ENCODE data around the gene PPP2R5E. TPM values are rescaled to one million over a fixed set of nuclear protein-coding genes. Genes with fewer than 3 reads are reported as not detected.

The PPP2R5E gene
- total RNA-seq, 2 experiments from 2014 or later: 12.5 to 47.8 TPM

DNA sequence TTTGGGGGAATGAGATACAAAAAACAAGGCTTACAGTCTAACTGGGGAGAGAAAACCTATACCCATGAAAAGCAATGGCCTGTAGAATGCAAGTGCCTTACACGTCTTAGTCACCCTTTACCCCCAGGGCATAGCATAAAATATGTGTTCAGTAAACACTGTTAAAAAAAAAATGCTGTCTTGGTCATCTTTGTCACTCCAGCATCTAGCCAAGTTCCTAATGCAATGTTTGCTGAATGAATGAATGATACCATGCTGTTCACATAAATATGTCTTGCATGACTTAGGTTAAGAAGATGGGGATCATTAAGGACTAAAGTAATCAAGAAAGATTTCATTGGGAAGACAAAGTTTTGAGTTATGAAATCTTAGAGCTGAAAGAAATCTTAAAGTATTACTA, 38.5 kb downstream of the PPP2R5E start:
- intact Hi-C loops (cut with micrococcal nuclease; ENCODE audit: unreplicated experiment): no loop called here
- Histone ChIP-seq H2AFZ (ENCODE audit: low read length) (no peak overlapping the region), H3K9me2 (ENCODE audit: insufficient read depth, low read length) (no peaks in the 10 kb centered on the region), H3K36me3 (ENCODE audit: insufficient read depth, low read length) (peaks cover 19% of the 10 kb centered on the region), H3K27ac (ENCODE audit: low read depth, low read length, poor library complexity, severe bottlenecking) (no peak overlapping the region), H3K9me3 (ENCODE audit: low read length) (no peaks in the 10 kb centered on the region), H3K4me1 (ENCODE audit: insufficient read depth, low read length, poor library complexity, severe bottlenecking) (no peaks in the 10 kb centered on the region), H3K79me2 (ENCODE audit: insufficient read depth, low read depth, low read length) (peaks cover 20% of the 10 kb centered on the region; the same call in 1 of the 2 replicates), H3K4me2 (ENCODE audit: low read length) (no peak overlapping the region), H4K20me1 (ENCODE audit: insufficient read depth, low read length) (no peaks in the 10 kb centered on the region), H3K4me3 (ENCODE audit: low read depth, low read length, poor library complexity, severe bottlenecking) (no peak overlapping the region)
- no TSS peak for BruUV-seq (replicated peaks)
- ChIA-PET CTCF (ENCODE audit: unreplicated experiment) (no interaction called here), POLR2A (interaction anchor here (0.6 to 1.1 kb wide), 2 partner anchors 11 to 73 kb away, joined by 3 to 4 read pairs; no protein-coding TSS in a partner anchor)
- TF ChIP-seq, protein P1, sequence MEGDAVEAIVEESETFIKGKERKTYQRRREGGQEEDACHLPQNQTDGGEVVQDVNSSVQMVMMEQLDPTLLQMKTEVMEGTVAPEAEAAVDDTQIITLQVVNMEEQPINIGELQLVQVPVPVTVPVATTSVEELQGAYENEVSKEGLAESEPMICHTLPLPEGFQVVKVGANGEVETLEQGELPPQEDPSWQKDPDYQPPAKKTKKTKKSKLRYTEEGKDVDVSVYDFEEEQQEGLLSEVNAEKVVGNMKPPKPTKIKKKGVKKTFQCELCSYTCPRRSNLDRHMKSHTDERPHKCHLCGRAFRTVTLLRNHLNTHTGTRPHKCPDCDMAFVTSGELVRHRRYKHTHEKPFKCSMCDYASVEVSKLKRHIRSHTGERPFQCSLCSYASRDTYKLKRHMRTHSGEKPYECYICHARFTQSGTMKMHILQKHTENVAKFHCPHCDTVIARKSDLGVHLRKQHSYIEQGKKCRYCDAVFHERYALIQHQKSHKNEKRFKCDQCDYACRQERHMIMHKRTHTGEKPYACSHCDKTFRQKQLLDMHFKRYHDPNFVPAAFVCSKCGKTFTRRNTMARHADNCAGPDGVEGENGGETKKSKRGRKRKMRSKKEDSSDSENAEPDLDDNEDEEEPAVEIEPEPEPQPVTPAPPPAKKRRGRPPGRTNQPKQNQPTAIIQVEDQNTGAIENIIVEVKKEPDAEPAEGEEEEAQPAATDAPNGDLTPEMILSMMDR (conservative IDR thresholded peaks at IDR 0.05; ENCODE audit: low read length): no peak
- no peak for TF ChIP-seq EZH2phosphoT487 (IDR thresholded peaks at IDR 0.05; ENCODE audit: borderline replicate concordance, low read depth, low read length)
- DNase-seq (ENCODE audit: low spot score): no peak

DNA sequence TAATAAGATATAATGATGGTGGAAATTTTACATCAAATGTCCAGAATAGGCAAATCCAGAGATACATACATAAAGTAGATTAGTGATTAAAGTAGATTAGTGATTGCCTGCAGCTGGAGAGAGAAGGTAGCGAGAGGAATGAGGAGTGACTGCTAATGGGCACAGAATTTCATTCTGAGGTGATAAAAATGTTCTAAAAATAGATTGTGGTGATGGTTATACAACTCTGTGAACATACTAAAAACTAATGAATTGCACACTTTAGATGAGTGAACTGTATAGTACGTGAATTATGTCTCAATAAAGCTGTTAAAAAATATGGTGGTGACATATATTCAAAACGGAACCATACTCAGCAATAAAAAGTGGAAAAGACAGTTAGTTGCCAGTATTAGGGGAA, 41.7 kb downstream of the PPP2R5E start:
- no peak for DNase-seq (ENCODE audit: low spot score)
- no peaks in the 10 kb centered on the region for H3K9me3 ChIP-seq (ENCODE audit: low read length)
- peaks cover 26% of the 10 kb centered on the region; the same call in 1 of the 2 replicates for H3K79me2 ChIP-seq (ENCODE audit: insufficient read depth, low read depth, low read length)
- ChIA-PET POLR2A (interaction anchor here (0.7 kb wide), 1 partner anchor 10 kb away, joined by 3 read pairs; no protein-coding TSS in a partner anchor), CTCF (ENCODE audit: unreplicated experiment) (no interaction called here)
- no peaks in the 10 kb centered on the region for H4K20me1 ChIP-seq (ENCODE audit: insufficient read depth, low read length)
- H3K36me3 ChIP-seq (ENCODE audit: insufficient read depth, low read length): no peaks in the 10 kb centered on the region; the same call in 1 of the 2 replicates
- TF ChIP-seq, protein P1 (conservative IDR thresholded peaks at IDR 0.05; ENCODE audit: low read length): no peak
- no peak for TF ChIP-seq EZH2phosphoT487 (IDR thresholded peaks at IDR 0.05; ENCODE audit: borderline replicate concordance, low read depth, low read length)
- H3K4me1 ChIP-seq (ENCODE audit: insufficient read depth, low read length, poor library complexity, severe bottlenecking): no peaks in the 10 kb centered on the region
- no peak overlapping the region for H3K4me3 ChIP-seq (ENCODE audit: low read depth, low read length, poor library complexity, severe bottlenecking)
- H3K4me2 ChIP-seq (ENCODE audit: low read length): no peak overlapping the region
- no peak overlapping the region for H3K27ac ChIP-seq (ENCODE audit: low read depth, low read length, poor library complexity, severe bottlenecking)
- H2AFZ ChIP-seq (ENCODE audit: low read length): no peak overlapping the region
- no peaks in the 10 kb centered on the region for H3K9me2 ChIP-seq (ENCODE audit: insufficient read depth, low read length)
- no TSS peak for BruUV-seq (replicated peaks)
- intact Hi-C loops (cut with micrococcal nuclease; ENCODE audit: unreplicated experiment): no loop called here

DNA sequence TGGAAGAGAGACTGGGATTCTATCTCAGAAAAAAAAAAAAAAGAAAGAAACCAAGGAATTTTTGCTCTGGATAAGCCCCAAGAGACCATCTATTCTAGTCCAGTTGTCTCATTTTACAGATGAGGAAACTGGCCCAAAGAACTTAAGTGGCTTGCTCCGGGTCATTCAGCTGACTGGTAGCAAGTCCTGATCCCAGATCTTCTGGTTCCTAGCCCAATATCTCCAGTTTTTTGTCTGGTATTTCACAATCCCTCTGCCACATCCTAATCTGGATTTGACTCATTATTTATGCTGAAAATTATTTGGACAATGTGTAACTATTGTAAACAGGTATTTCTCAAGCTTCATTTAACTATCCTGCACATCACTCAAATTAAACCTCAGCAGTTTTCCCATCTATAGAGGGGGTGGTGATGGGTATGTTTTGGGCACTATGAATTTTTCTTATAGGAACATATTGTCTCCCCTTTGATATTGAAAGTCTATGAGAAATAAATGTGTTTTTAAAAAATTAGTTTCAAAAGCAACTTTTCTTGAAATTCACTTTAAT, 43.4 kb downstream of the PPP2R5E start:
- Histone ChIP-seq H3K9me2 (ENCODE audit: insufficient read depth, low read length) (no peaks in the 10 kb centered on the region), H3K4me3 (ENCODE audit: low read depth, low read length, poor library complexity, severe bottlenecking) (no peak overlapping the region), H3K27ac (ENCODE audit: low read depth, low read length, poor library complexity, severe bottlenecking) (no peak overlapping the region), H3K36me3 (ENCODE audit: insufficient read depth, low read length) (no peaks in the 10 kb centered on the region; the same call in 1 of the 2 replicates), H2AFZ (ENCODE audit: low read length) (no peak overlapping the region), H3K9me3 (ENCODE audit: low read length) (no peaks in the 10 kb centered on the region), H3K79me2 (ENCODE audit: insufficient read depth, low read depth, low read length) (peaks cover 35% of the 10 kb centered on the region; the same call in 1 of the 2 replicates), H4K20me1 (ENCODE audit: insufficient read depth, low read length) (no peaks in the 10 kb centered on the region), H3K4me1 (ENCODE audit: insufficient read depth, low read length, poor library complexity, severe bottlenecking) (no peaks in the 10 kb centered on the region), H3K4me2 (ENCODE audit: low read length) (no peak overlapping the region)
- no TSS peak for BruUV-seq (replicated peaks)
- TF ChIP-seq, protein P1 (conservative IDR thresholded peaks at IDR 0.05; ENCODE audit: low read length): no peak
- TF ChIP-seq EZH2phosphoT487 (IDR thresholded peaks at IDR 0.05; ENCODE audit: borderline replicate concordance, low read depth, low read length): no peak
- ChIA-PET POLR2A (interaction anchor here (0.5 kb wide), 1 partner anchor 318 kb away, joined by 3 read pairs; no protein-coding TSS in a partner anchor), CTCF (ENCODE audit: unreplicated experiment) (no interaction called here)
- intact Hi-C loops (cut with micrococcal nuclease; ENCODE audit: unreplicated experiment): no loop called here
- no peak for DNase-seq (ENCODE audit: low spot score)

All from OCI-LY7 (cell line).